ENCODE measurements around the gene HAUS7. TPM values are rescaled to one million over a fixed set of nuclear protein-coding genes. Genes with fewer than 3 reads are reported as not detected.

HAUS7 gene
- total and polyA plus RNA-seq, 7 donors, result 15.0 to 37.8 (median 23.9) TPM

GRCh38 chrX:153516073-153516472, 45.7 kb upstream of the HAUS7 start:
- DNase-seq, result no peak
- no peak for TF ChIP-seq POLR2AphosphoS5 (IDR thresholded peaks at IDR 0.05)
- TF ChIP-seq CTCF (IDR thresholded peaks at IDR 0.05), result no peak
- no peak for TF ChIP-seq EP300 (IDR thresholded peaks at IDR 0.05)
- TF ChIP-seq POLR2A (IDR thresholded peaks at IDR 0.05), result no peak
- H3K9me3 ChIP-seq, result no peaks in the 10 kb centered on the region
- H3K4me1 ChIP-seq, result peaks cover 0 to 6% (median 4%) of the 10 kb centered on the region in 4 donors
- WGBS, 2 donors, result 38 to 61% methylated on average over 9 of the region's 9 CpGs
- intact Hi-C loops (cut with DNase I), result no loop called here
- no peak overlapping the region for H3K4me3 ChIP-seq
- H3K27me3 ChIP-seq, result peaks cover 0 to 35% (median 9%) of the 10 kb centered on the region in 3 donors
- H3K27ac ChIP-seq, result no peak overlapping the region
- H3K36me3 ChIP-seq, result no peaks in the 10 kb centered on the region

- TF ChIP-seq EP300 (IDR thresholded peaks at IDR 0.05), result no peak
- TF ChIP-seq CTCF (IDR thresholded peaks at IDR 0.05), result no peak
- no peak for TF ChIP-seq POLR2A (IDR thresholded peaks at IDR 0.05)
- no peak for TF ChIP-seq POLR2AphosphoS5 (IDR thresholded peaks at IDR 0.05)
- intact Hi-C loops (cut with DNase I), result no loop called here
- WGBS, 2 donors, result 49 to 79% methylated on average over 8 of the region's 8 CpGs
These were observed 45.1 kb upstream of the HAUS7 start for GRCh38 chrX:153515435-153515834.

DNA sequence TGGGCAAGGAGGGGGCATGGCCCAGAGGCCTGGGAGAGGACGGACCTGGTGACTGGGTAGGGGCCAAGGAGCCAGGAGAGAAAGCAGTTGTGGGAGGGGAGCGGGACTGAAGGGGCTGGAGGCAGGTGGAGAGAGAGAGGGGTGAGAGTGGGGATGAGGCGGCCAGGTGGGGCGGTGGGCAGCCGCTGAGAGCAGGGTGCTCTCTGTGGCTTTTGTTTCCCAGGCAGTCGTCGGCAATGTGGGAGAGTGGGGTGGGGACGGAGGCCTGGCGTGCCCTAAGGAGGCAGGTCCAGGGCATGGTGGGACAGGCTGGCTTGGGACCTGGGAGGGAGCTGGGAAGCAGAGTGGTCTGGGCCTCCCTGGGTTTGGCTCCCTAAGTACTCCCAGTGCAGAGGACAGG, 43.9 kb upstream of the HAUS7 start:
- Histone ChIP-seq H3K4me3 (no peak overlapping the region), H3K27ac (no peak overlapping the region), H3K4me1 (peaks cover 0 to 6% (median 4%) of the 10 kb centered on the region in 4 donors), H3K9me3 (no peaks in the 10 kb centered on the region), H3K36me3 (no peaks in the 10 kb centered on the region), H3K27me3 (peaks cover 0 to 22% (median 9%) of the 10 kb centered on the region in 3 donors)
- WGBS, 2 donors, result 80 to 86% methylated on average over 9 of the region's 9 CpGs
- no peak for TF ChIP-seq EP300 (IDR thresholded peaks at IDR 0.05)
- TF ChIP-seq CTCF (IDR thresholded peaks at IDR 0.05), result no peak
- no peak for TF ChIP-seq POLR2AphosphoS5 (IDR thresholded peaks at IDR 0.05)
- no peak for TF ChIP-seq POLR2A (IDR thresholded peaks at IDR 0.05)
- DNase-seq, result no peak
- intact Hi-C loops (cut with DNase I), result no loop called here

More at GRCh38 chrX:153515435-153515834, 45.1 kb upstream of the HAUS7 start:
- Histone ChIP-seq H3K9me3 (no peaks in the 10 kb centered on the region), H3K4me1 (peaks cover 0 to 6% (median 4%) of the 10 kb centered on the region in 4 donors), H3K27ac (no peak overlapping the region), H3K4me3 (no peak overlapping the region), H3K36me3 (no peaks in the 10 kb centered on the region), H3K27me3 (peaks cover 0 to 29% (median 9%) of the 10 kb centered on the region in 3 donors)
- no peak for DNase-seq

DNA sequence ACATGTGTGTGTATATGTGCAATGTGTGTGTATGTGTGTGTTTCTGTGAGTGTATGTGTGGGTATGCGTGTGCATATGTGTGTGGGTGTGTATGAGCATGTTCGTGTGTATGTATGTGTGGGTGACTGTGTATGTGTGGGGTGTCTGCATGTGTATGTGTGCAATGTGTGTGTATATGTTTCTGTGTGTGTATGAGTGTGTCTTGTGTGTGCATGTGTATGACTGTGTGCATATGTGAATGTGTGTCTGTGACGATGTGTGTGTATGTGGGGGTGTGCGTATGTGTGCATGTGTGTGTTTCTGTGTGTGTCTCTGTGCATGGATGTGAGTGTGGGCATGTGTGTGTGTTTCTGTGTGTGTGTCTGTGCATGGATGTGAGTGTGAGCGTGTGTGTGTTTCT, 42.9 kb upstream of the HAUS7 start:
- 71 to 75% methylated on average over 5 of the region's 5 CpGs for WGBS, 2 donors
- intact Hi-C loops (cut with DNase I), result no loop called here
- Histone ChIP-seq H3K27me3 (peaks cover 0 to 12% (median 7%) of the 10 kb centered on the region in 3 donors), H3K27ac (no peak overlapping the region), H3K36me3 (no peaks in the 10 kb centered on the region), H3K9me3 (no peaks in the 10 kb centered on the region), H3K4me1 (peaks cover 0 to 5% (median 3%) of the 10 kb centered on the region in 4 donors), H3K4me3 (no peak overlapping the region)
- TF ChIP-seq POLR2AphosphoS5 (IDR thresholded peaks at IDR 0.05) (no peak), CTCF (IDR thresholded peaks at IDR 0.05) (no peak), EP300 (IDR thresholded peaks at IDR 0.05) (no peak), POLR2A (IDR thresholded peaks at IDR 0.05) (no peak)
- no peak for DNase-seq

GRCh38 chrX:153512501-153512893, 42.1 kb upstream of the HAUS7 start:
- no peak overlapping the region for H3K27ac ChIP-seq
- no peak overlapping the region for H3K4me3 ChIP-seq
- no peaks in the 10 kb centered on the region for H3K36me3 ChIP-seq
- WGBS, 2 donors, result 58 to 60% methylated on average over 3 of the region's 3 CpGs
- TF ChIP-seq POLR2A (IDR thresholded peaks at IDR 0.05) (no peak), EP300 (IDR thresholded peaks at IDR 0.05) (no peak), CTCF (IDR thresholded peaks at IDR 0.05) (no peak), POLR2AphosphoS5 (IDR thresholded peaks at IDR 0.05) (no peak)
- DNase-seq, result no peak
- H3K9me3 ChIP-seq, result no peaks in the 10 kb centered on the region
- H3K27me3 ChIP-seq, result peaks cover 0 to 5% (median 2%) of the 10 kb centered on the region in 3 donors
- no peaks in the 10 kb centered on the region for H3K4me1 ChIP-seq
- intact Hi-C loops (cut with DNase I), result no loop called here
